Measurements from ENCODE around the gene ARHGAP40.

The ARHGAP40 gene

GRCh38 chr20:38617830-38618196 is 16.2 kb downstream of the ARHGAP40 start:
- TF ChIP-seq EZH2 (IDR thresholded peaks at IDR 0.05; ENCODE audit: borderline replicate concordance, low read depth, low read length, severe bottlenecking) (no peak), CTCF (IDR thresholded peaks at IDR 0.05; ENCODE audit: borderline replicate concordance, extremely low read depth, low read length, poor library complexity, severe bottlenecking) (no peak)
- Histone ChIP-seq H3K9me3 (ENCODE audit: insufficient read depth, low read length, severe bottlenecking) (no peaks in the 10 kb centered on the region), H3K4me3 (ENCODE audit: low read depth in 1 of 2, low read length in 2 of 2) (no peak overlapping the region), H3K79me2 (ENCODE audit: insufficient read depth, low read length) (no peaks in the 10 kb centered on the region), H3K36me3 (ENCODE audit: insufficient read depth, low read length) (no peaks in the 10 kb centered on the region), H3K4me2 (ENCODE audit: insufficient read depth, low read length) (no peak overlapping the region), H3K9ac (ENCODE audit: low read depth, low read length) (no peak overlapping the region), H3K27me3 (ENCODE audit: insufficient read depth, low read length, poor library complexity) (peaks cover 30% of the 10 kb centered on the region), H4K20me1 (ENCODE audit: insufficient read depth, low read length) (no peaks in the 10 kb centered on the region), H2AFZ (ENCODE audit: low read depth, low read length) (no peak overlapping the region), H3K4me1 (ENCODE audit: insufficient read depth, low read length) (no peaks in the 10 kb centered on the region), H3K27ac (ENCODE audit: low read length) (no peak overlapping the region)
- ATAC-seq (ENCODE audit: insufficient read depth, low read depth) (no peak), DNase-seq (no peak)

GRCh38 chr20:38620441-38620840 is 18.8 kb downstream of the ARHGAP40 start:
- no peak overlapping the region for H2AFZ ChIP-seq (ENCODE audit: low read depth, low read length)
- H3K9me3 ChIP-seq (ENCODE audit: insufficient read depth, low read length, severe bottlenecking): no peaks in the 10 kb centered on the region
- no peak overlapping the region for H3K4me2 ChIP-seq (ENCODE audit: insufficient read depth, low read length)
- H3K27ac ChIP-seq (ENCODE audit: low read length): no peak overlapping the region
- no peaks in the 10 kb centered on the region for H3K4me1 ChIP-seq (ENCODE audit: insufficient read depth, low read length)
- H3K79me2 ChIP-seq (ENCODE audit: insufficient read depth, low read length): no peaks in the 10 kb centered on the region
- DNase-seq (no peak), ATAC-seq (ENCODE audit: insufficient read depth, low read depth) (no peak)
- no peaks in the 10 kb centered on the region for H4K20me1 ChIP-seq (ENCODE audit: insufficient read depth, low read length)
- H3K9ac ChIP-seq (ENCODE audit: low read depth, low read length): no peak overlapping the region
- H3K27me3 ChIP-seq (ENCODE audit: insufficient read depth, low read length, poor library complexity): peaks cover 33% of the 10 kb centered on the region
- H3K4me3 ChIP-seq (ENCODE audit: low read depth in 1 of 2, low read length in 2 of 2): no peak overlapping the region
- no peaks in the 10 kb centered on the region for H3K36me3 ChIP-seq (ENCODE audit: insufficient read depth, low read length)
- TF ChIP-seq CTCF (IDR thresholded peaks at IDR 0.05; ENCODE audit: borderline replicate concordance, extremely low read depth, low read length, poor library complexity, severe bottlenecking) (no peak), EZH2 (IDR thresholded peaks at IDR 0.05; ENCODE audit: borderline replicate concordance, low read depth, low read length, severe bottlenecking) (no peak)

- no peaks in the 10 kb centered on the region for H3K4me1 ChIP-seq (ENCODE audit: insufficient read depth, low read length)
- H3K79me2 ChIP-seq (ENCODE audit: insufficient read depth, low read length): no peaks in the 10 kb centered on the region
- DNase-seq (no peak), ATAC-seq (ENCODE audit: insufficient read depth, low read depth) (no peak)
- H3K27ac ChIP-seq (ENCODE audit: low read length): no peak overlapping the region
- no peak overlapping the region for H3K4me2 ChIP-seq (ENCODE audit: insufficient read depth, low read length)
- H3K36me3 ChIP-seq (ENCODE audit: insufficient read depth, low read length): no peaks in the 10 kb centered on the region
- H4K20me1 ChIP-seq (ENCODE audit: insufficient read depth, low read length): no peaks in the 10 kb centered on the region
- peaks cover 33% of the 10 kb centered on the region for H3K27me3 ChIP-seq (ENCODE audit: insufficient read depth, low read length, poor library complexity)
- H3K9me3 ChIP-seq (ENCODE audit: insufficient read depth, low read length, severe bottlenecking): no peaks in the 10 kb centered on the region
- no peak overlapping the region for H3K9ac ChIP-seq (ENCODE audit: low read depth, low read length)
- no peak for TF ChIP-seq EZH2 (IDR thresholded peaks at IDR 0.05; ENCODE audit: borderline replicate concordance, low read depth, low read length, severe bottlenecking)
- TF ChIP-seq CTCF (IDR thresholded peaks at IDR 0.05; ENCODE audit: borderline replicate concordance, extremely low read depth, low read length, poor library complexity, severe bottlenecking): no peak
- H2AFZ ChIP-seq (ENCODE audit: low read depth, low read length): no peak overlapping the region
- H3K4me3 ChIP-seq (ENCODE audit: low read depth in 1 of 2, low read length in 2 of 2): no peak overlapping the region
Measured at GRCh38 chr20:38623061-38623460, 21.5 kb downstream of the ARHGAP40 start.

- Histone ChIP-seq H3K4me2 (ENCODE audit: insufficient read depth, low read length) (no peak overlapping the region), H3K4me1 (ENCODE audit: insufficient read depth, low read length) (no peaks in the 10 kb centered on the region), H3K36me3 (ENCODE audit: insufficient read depth, low read length) (no peaks in the 10 kb centered on the region), H4K20me1 (ENCODE audit: insufficient read depth, low read length) (no peaks in the 10 kb centered on the region), H3K27me3 (ENCODE audit: insufficient read depth, low read length, poor library complexity) (peaks cover 27% of the 10 kb centered on the region), H3K4me3 (ENCODE audit: low read depth in 1 of 2, low read length in 2 of 2) (no peak overlapping the region), H3K9ac (ENCODE audit: low read depth, low read length) (no peak overlapping the region), H3K27ac (ENCODE audit: low read length) (no peak overlapping the region), H3K9me3 (ENCODE audit: insufficient read depth, low read length, severe bottlenecking) (no peaks in the 10 kb centered on the region), H3K79me2 (ENCODE audit: insufficient read depth, low read length) (no peaks in the 10 kb centered on the region), H2AFZ (ENCODE audit: low read depth, low read length) (no peak overlapping the region)
- TF ChIP-seq CTCF (IDR thresholded peaks at IDR 0.05; ENCODE audit: borderline replicate concordance, extremely low read depth, low read length, poor library complexity, severe bottlenecking) (no peak), EZH2 (IDR thresholded peaks at IDR 0.05; ENCODE audit: borderline replicate concordance, low read depth, low read length, severe bottlenecking) (no peak)
- no peak for ATAC-seq (ENCODE audit: insufficient read depth, low read depth)
- no peak for DNase-seq
Measured at GRCh38 chr20:38624084-38624483, 22.5 kb downstream of the ARHGAP40 start.
